ENCODE measurements around the gene SSTR5.

The SSTR5 gene

GRCh38 chr16:1039762-1040161 is 32.8 kb upstream of the SSTR5 start:
- no peak for DNase-seq (ENCODE audit: low read depth)
- no peak overlapping the region for H3K4me3 ChIP-seq (replicated peaks; ENCODE audit: low read depth, low read length)
- TF ChIP-seq CTCF (IDR thresholded peaks at IDR 0.05; ENCODE audit: low read length, missing control alignments), result no peak

- no peak for TF ChIP-seq CTCF (IDR thresholded peaks at IDR 0.05; ENCODE audit: low read length, missing control alignments)
- H3K4me3 ChIP-seq (replicated peaks; ENCODE audit: low read depth, low read length), result no peak overlapping the region
- DNase-seq (ENCODE audit: low read depth), result no peak
These were observed 32.2 kb upstream of the SSTR5 start for GRCh38 chr16:1040346-1040745.

- H3K4me3 ChIP-seq (replicated peaks; ENCODE audit: low read depth, low read length), result no peak overlapping the region
- TF ChIP-seq CTCF (IDR thresholded peaks at IDR 0.05; ENCODE audit: low read length, missing control alignments), result no peak
- DNase-seq (ENCODE audit: low read depth), result no peak
These were observed 30.4 kb upstream of the SSTR5 start for GRCh38 chr16:1042049-1042744.

GRCh38 chr16:1042866-1043265 is 29.7 kb upstream of the SSTR5 start:
- no peak for TF ChIP-seq CTCF (IDR thresholded peaks at IDR 0.05; ENCODE audit: low read length, missing control alignments)
- DNase-seq (ENCODE audit: low read depth), result no peak
- H3K4me3 ChIP-seq (replicated peaks; ENCODE audit: low read depth, low read length), result no peak overlapping the region

GRCh38 chr16:1043881-1044451 is 28.6 kb upstream of the SSTR5 start:
- no peak overlapping the region for H3K4me3 ChIP-seq (replicated peaks; ENCODE audit: low read depth, low read length)
- DNase-seq (ENCODE audit: low read depth), result no peak

GRCh38 chr16:1044460-1045309 is 27.9 kb upstream of the SSTR5 start:
- no peak overlapping the region for H3K4me3 ChIP-seq (replicated peaks; ENCODE audit: low read depth, low read length)
- no peak for DNase-seq (ENCODE audit: low read depth)
- TF ChIP-seq CTCF (IDR thresholded peaks at IDR 0.05; ENCODE audit: low read length, missing control alignments), result no peak

More at GRCh38 chr16:1043881-1044451, 28.6 kb upstream of the SSTR5 start:
- TF ChIP-seq CTCF (IDR thresholded peaks at IDR 0.05; ENCODE audit: low read length, missing control alignments), result no peak
